ENCODE measurements around the gene KCNH4.
A peak's percentile ranks its signal among the peaks of the same experiment; 100 is the strongest.

KCNH4 gene

DNA sequence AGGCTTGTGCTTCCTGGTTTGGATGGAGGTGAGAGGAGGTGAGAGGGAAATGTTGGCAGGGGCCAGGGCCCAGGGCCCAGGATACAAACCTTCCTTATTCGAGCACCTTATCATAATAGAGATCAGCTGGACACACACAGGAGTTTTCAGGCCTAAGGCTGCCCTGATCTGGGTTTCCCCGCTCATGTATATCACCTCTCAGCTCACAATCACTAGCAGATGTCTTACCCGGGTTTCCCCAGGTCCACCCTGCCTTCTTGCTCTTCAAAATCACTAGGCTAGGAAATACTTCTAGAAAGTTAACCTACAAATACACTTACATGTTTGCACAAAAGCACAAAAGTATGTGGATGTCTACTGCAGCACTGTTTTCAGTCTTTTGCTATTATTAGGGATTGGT is 54.1 kb downstream of the KCNH4 start:
- Histone ChIP-seq H3K9me3 (ENCODE audit: insufficient read depth, low read length) (no peaks in the 10 kb centered on the region), H3K9ac (ENCODE audit: insufficient read length, low read depth) (no peak overlapping the region), H3K4me1 (ENCODE audit: insufficient read depth, insufficient read length) (peaks cover 15% of the 10 kb centered on the region), H3K27me3 (ENCODE audit: insufficient read depth, insufficient read length) (no peaks in the 10 kb centered on the region), H3K36me3 (ENCODE audit: insufficient read depth, insufficient read length, low read length) (peaks cover 90% of the 10 kb centered on the region), H3K4me3 (ENCODE audit: insufficient read length, low read depth) (no peak overlapping the region)
- no peak for DNase-seq (ENCODE audit: low read depth, low spot score)
- TF ChIP-seq ZNF274 (IDR thresholded peaks at IDR 0.05; ENCODE audit: low read depth, low read length) (no peak), SUZ12 (IDR thresholded peaks at IDR 0.05; ENCODE audit: extremely low read depth, insufficient read depth, insufficient read length) (no peak), YY1 (IDR thresholded peaks at IDR 0.05; ENCODE audit: insufficient read depth, insufficient read length) (no peak)

- Histone ChIP-seq H3K9me3 (ENCODE audit: insufficient read depth, low read length) (no peaks in the 10 kb centered on the region), H3K27me3 (ENCODE audit: insufficient read depth, insufficient read length) (no peaks in the 10 kb centered on the region), H3K4me3 (ENCODE audit: insufficient read length, low read depth) (no peak overlapping the region), H3K9ac (ENCODE audit: insufficient read length, low read depth) (no peak overlapping the region), H3K4me1 (ENCODE audit: insufficient read depth, insufficient read length) (peaks cover 19% of the 10 kb centered on the region), H3K36me3 (ENCODE audit: insufficient read depth, insufficient read length, low read length) (peaks cover 82% of the 10 kb centered on the region)
- TF ChIP-seq ZNF274 (IDR thresholded peaks at IDR 0.05; ENCODE audit: low read depth, low read length) = no peak
- TF ChIP-seq YY1 (IDR thresholded peaks at IDR 0.05; ENCODE audit: insufficient read depth, insufficient read length) = no peak
- TF ChIP-seq SUZ12 (IDR thresholded peaks at IDR 0.05; ENCODE audit: extremely low read depth, insufficient read depth, insufficient read length) = no peak
- no peak for DNase-seq (ENCODE audit: low read depth, low spot score)
Measured at GRCh38 chr17:42125565-42125964, 55.4 kb downstream of the KCNH4 start.

GRCh38 chr17:42124256-42124655 is 56.7 kb downstream of the KCNH4 start:
- DNase-seq (ENCODE audit: low read depth, low spot score) = no peak
- no peak overlapping the region for H3K9ac ChIP-seq (ENCODE audit: insufficient read length, low read depth)
- no peaks in the 10 kb centered on the region for H3K9me3 ChIP-seq (ENCODE audit: insufficient read depth, low read length)
- H3K36me3 ChIP-seq (ENCODE audit: insufficient read depth, insufficient read length, low read length) = peaks cover 79% of the 10 kb centered on the region
- H3K4me3 ChIP-seq (ENCODE audit: insufficient read length, low read depth) = no peak overlapping the region
- no peaks in the 10 kb centered on the region for H3K27me3 ChIP-seq (ENCODE audit: insufficient read depth, insufficient read length)
- H3K4me1 ChIP-seq (ENCODE audit: insufficient read depth, insufficient read length) = peaks cover 28% of the 10 kb centered on the region
- no peak for TF ChIP-seq YY1 (IDR thresholded peaks at IDR 0.05; ENCODE audit: insufficient read depth, insufficient read length)
- no peak for TF ChIP-seq SUZ12 (IDR thresholded peaks at IDR 0.05; ENCODE audit: extremely low read depth, insufficient read depth, insufficient read length)
- no peak for TF ChIP-seq ZNF274 (IDR thresholded peaks at IDR 0.05; ENCODE audit: low read depth, low read length)

GRCh38 chr17:42122371-42123303 is 58.3 kb downstream of the KCNH4 start, which contains the start of gene HSPB9:
Gene HSPB9, plus strand, starts transcription at chr17:42122804. Its CDS starts 47 bp downstream, at chr17:42122851.
- Histone ChIP-seq H3K4me1 (ENCODE audit: insufficient read depth, insufficient read length) (peaks cover 30% of the 10 kb centered on the region), H3K9me3 (ENCODE audit: insufficient read depth, low read length) (no peaks in the 10 kb centered on the region), H3K36me3 (ENCODE audit: insufficient read depth, insufficient read length, low read length) (peaks cover 79% of the 10 kb centered on the region), H3K4me3 (ENCODE audit: insufficient read length, low read depth) (no peak within 1 kb of the TSS), H3K27me3 (ENCODE audit: insufficient read depth, insufficient read length) (no peaks in the 10 kb centered on the region), H3K9ac (ENCODE audit: insufficient read length, low read depth) (peak within 1 kb of the TSS; percentile 36)
- no peak for TF ChIP-seq SUZ12 (IDR thresholded peaks at IDR 0.05; ENCODE audit: extremely low read depth, insufficient read depth, insufficient read length)
- TF ChIP-seq ZNF274 (IDR thresholded peaks at IDR 0.05; ENCODE audit: low read depth, low read length) = no peak
- no peak for TF ChIP-seq YY1 (IDR thresholded peaks at IDR 0.05; ENCODE audit: insufficient read depth, insufficient read length)
- no peak for DNase-seq (ENCODE audit: low read depth, low spot score)

DNA sequence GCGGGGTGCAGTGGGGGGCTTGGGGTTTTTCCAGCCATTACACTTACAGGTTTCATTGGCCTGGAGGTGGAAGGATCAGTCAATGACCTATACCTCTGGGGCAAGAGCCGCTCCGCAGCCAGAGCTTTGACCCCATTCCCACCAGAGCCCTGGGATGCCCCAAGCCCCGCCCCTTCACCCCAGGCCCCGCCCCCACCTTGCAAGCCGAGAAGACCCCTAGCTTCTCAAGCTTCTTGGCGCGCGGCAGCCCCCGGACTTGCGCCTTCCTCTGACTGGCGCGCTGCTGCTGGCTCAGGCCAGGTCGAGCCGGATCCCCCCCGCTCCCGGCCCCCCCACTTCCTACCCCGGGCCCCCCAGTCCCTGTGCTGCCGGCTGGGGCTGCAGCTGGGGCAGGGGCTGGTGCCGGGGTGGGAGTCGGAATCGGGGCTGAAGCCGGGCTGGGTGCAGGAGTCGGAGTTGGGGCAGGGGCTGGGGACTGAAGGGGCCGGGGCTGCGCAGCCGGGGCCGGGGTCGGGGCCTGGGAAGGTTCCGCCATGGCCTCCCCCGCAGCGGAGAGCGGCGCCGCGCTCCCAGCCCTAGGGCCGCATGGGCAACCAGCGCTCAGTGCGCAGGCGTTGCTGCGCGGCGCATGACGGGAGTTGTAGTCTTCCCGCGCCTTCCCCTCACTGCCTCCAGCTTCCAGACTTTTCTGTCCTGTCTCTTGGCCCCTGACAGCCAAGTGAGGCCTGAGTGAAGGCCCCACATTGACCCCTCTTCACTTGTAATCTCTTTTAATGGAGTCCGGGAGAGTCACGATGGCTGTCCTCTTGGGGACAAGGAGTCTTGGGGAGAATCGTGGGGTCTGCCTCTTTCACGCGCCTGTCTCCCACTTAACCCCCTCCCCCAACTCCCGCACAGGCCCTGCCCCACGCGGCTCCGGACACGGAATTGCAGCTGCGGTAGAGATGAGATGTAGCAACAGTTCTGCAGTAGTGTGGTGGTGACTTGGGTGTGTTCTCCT is 59.9 kb downstream of the KCNH4 start, which contains the start of gene KAT2A:
TSS of gene KAT2A (minus strand) at position 598 of the 1,000 bp plus-strand sequence. CDS start at position 535, 63 bp downstream.
- H3K36me3 ChIP-seq (ENCODE audit: insufficient read depth, insufficient read length, low read length) = peaks cover 80% of the 10 kb centered on the region
- peak within 1 kb of the TSS; percentile 38 for H3K4me3 ChIP-seq (ENCODE audit: insufficient read length, low read depth)
- peaks cover 30% of the 10 kb centered on the region for H3K4me1 ChIP-seq (ENCODE audit: insufficient read depth, insufficient read length)
- peak; percentile 59 for DNase-seq (ENCODE audit: low read depth, low spot score)
- no peaks in the 10 kb centered on the region for H3K9me3 ChIP-seq (ENCODE audit: insufficient read depth, low read length)
- TF ChIP-seq SUZ12 (IDR thresholded peaks at IDR 0.05; ENCODE audit: extremely low read depth, insufficient read depth, insufficient read length) = no peak
- TF ChIP-seq ZNF274 (IDR thresholded peaks at IDR 0.05; ENCODE audit: low read depth, low read length) = no peak
- peak; percentile 34 for TF ChIP-seq YY1 (IDR thresholded peaks at IDR 0.05; ENCODE audit: insufficient read depth, insufficient read length)
- peak within 1 kb of the TSS; percentile 39 for H3K9ac ChIP-seq (ENCODE audit: insufficient read length, low read depth)
- no peaks in the 10 kb centered on the region for H3K27me3 ChIP-seq (ENCODE audit: insufficient read depth, insufficient read length)

GRCh38 chr17:42120161-42120769 is 60.7 kb downstream of the KCNH4 start:
- no peaks in the 10 kb centered on the region for H3K9me3 ChIP-seq (ENCODE audit: insufficient read depth, low read length)
- DNase-seq (ENCODE audit: low read depth, low spot score) = no peak
- peak overlapping the region; percentile 39 for H3K9ac ChIP-seq (ENCODE audit: insufficient read length, low read depth)
- peak overlapping the region; percentile 38 for H3K4me3 ChIP-seq (ENCODE audit: insufficient read length, low read depth)
- TF ChIP-seq YY1 (IDR thresholded peaks at IDR 0.05; ENCODE audit: insufficient read depth, insufficient read length) = no peak
- no peak for TF ChIP-seq ZNF274 (IDR thresholded peaks at IDR 0.05; ENCODE audit: low read depth, low read length)
- TF ChIP-seq SUZ12 (IDR thresholded peaks at IDR 0.05; ENCODE audit: extremely low read depth, insufficient read depth, insufficient read length) = no peak
- H3K27me3 ChIP-seq (ENCODE audit: insufficient read depth, insufficient read length) = no peaks in the 10 kb centered on the region
- peaks cover 80% of the 10 kb centered on the region for H3K36me3 ChIP-seq (ENCODE audit: insufficient read depth, insufficient read length, low read length)
- peaks cover 30% of the 10 kb centered on the region for H3K4me1 ChIP-seq (ENCODE audit: insufficient read depth, insufficient read length)

All from NT2/D1 (cell line).